ENCODE data around the gene ROBO2. TPM values are rescaled to one million over a fixed set of nuclear protein-coding genes. Genes with fewer than 3 reads are reported as not detected.

ROBO2 gene
- total RNA-seq, 2 donors from 2014 or later, result 2.5 to 2.9 TPM

GRCh38 chr3:77602722-77603121, 562.8 kb downstream of the ROBO2 start:
- Mint-ChIP-seq H3K27me3 (ENCODE audit: insufficient read depth) (no peaks in the 10 kb centered on the region), H3K4me3 (no peak overlapping the region), H3K4me1 (peaks cover 3% of the 10 kb centered on the region), H3K27ac (no peak overlapping the region), H3K36me3 (ENCODE audit: low read depth) (no peaks in the 10 kb centered on the region), H3K9me3 (no peaks in the 10 kb centered on the region)
- WGBS, 2 experiments (ENCODE audit: insufficient coverage in 1 of 2, insufficient read length in 1 of 2), result 94 to 98% methylated on average over 2 to 3 of the region's 3 CpGs
- Histone ChIP-seq H3K4me1 (ENCODE audit: control insufficient read depth, insufficient read depth, low read length) (no peaks in the 10 kb centered on the region), H3K36me3 (ENCODE audit: control insufficient read depth, insufficient read depth, low read length) (no peaks in the 10 kb centered on the region), H3K27me3 (ENCODE audit: control insufficient read depth, insufficient read depth, low read length, poor library complexity, severe bottlenecking) (no peaks in the 10 kb centered on the region), H3K9ac (ENCODE audit: extremely low read depth, low read length, poor library complexity, severe bottlenecking) (no peak overlapping the region), H3K27ac (ENCODE audit: low read depth, low read length) (no peak overlapping the region), H3K4me3 (ENCODE audit: low read length) (no peak overlapping the region), H3K9me3 (ENCODE audit: control insufficient read depth, low read length) (no peaks in the 10 kb centered on the region)
- DNase-seq, result no peak
- no peak for TF ChIP-seq CTCF (conservative IDR thresholded peaks at IDR 0.05)

GRCh38 chr3:77605308-77605707, 565.4 kb downstream of the ROBO2 start:
- 90% methylated on average over 2 of the region's 2 CpGs; no CpG with 5 or more reads in 1 of the 2 experiments for WGBS, 2 experiments (ENCODE audit: insufficient coverage in 1 of 2, insufficient read length in 1 of 2)
- Mint-ChIP-seq H3K27me3 (ENCODE audit: insufficient read depth) (no peaks in the 10 kb centered on the region), H3K27ac (no peak overlapping the region), H3K4me3 (no peak overlapping the region), H3K4me1 (peaks cover 3% of the 10 kb centered on the region), H3K36me3 (ENCODE audit: low read depth) (no peaks in the 10 kb centered on the region), H3K9me3 (no peaks in the 10 kb centered on the region)
- no peaks in the 10 kb centered on the region for H3K36me3 ChIP-seq (ENCODE audit: control insufficient read depth, insufficient read depth, low read length)
- H3K9me3 ChIP-seq (ENCODE audit: control insufficient read depth, low read length), result no peaks in the 10 kb centered on the region
- H3K27ac ChIP-seq (ENCODE audit: low read depth, low read length), result no peak overlapping the region
- H3K4me3 ChIP-seq (ENCODE audit: low read length), result no peak overlapping the region
- TF ChIP-seq CTCF (conservative IDR thresholded peaks at IDR 0.05), result no peak
- H3K9ac ChIP-seq (ENCODE audit: extremely low read depth, low read length, poor library complexity, severe bottlenecking), result no peak overlapping the region
- H3K4me1 ChIP-seq (ENCODE audit: control insufficient read depth, insufficient read depth, low read length), result no peaks in the 10 kb centered on the region
- H3K27me3 ChIP-seq (ENCODE audit: control insufficient read depth, insufficient read depth, low read length, poor library complexity, severe bottlenecking), result no peaks in the 10 kb centered on the region
- no peak for DNase-seq

- Histone ChIP-seq H3K27me3 (ENCODE audit: control insufficient read depth, insufficient read depth, low read length, poor library complexity, severe bottlenecking) (no peaks in the 10 kb centered on the region), H3K27ac (ENCODE audit: low read depth, low read length) (no peak overlapping the region), H3K36me3 (ENCODE audit: control insufficient read depth, insufficient read depth, low read length) (no peaks in the 10 kb centered on the region), H3K4me1 (ENCODE audit: control insufficient read depth, insufficient read depth, low read length) (no peaks in the 10 kb centered on the region), H3K9me3 (ENCODE audit: control insufficient read depth, low read length) (no peaks in the 10 kb centered on the region), H3K9ac (ENCODE audit: extremely low read depth, low read length, poor library complexity, severe bottlenecking) (no peak overlapping the region), H3K4me3 (ENCODE audit: low read length) (no peak overlapping the region)
- Mint-ChIP-seq H3K36me3 (ENCODE audit: low read depth) (no peaks in the 10 kb centered on the region), H3K27me3 (ENCODE audit: insufficient read depth) (no peaks in the 10 kb centered on the region), H3K9me3 (no peaks in the 10 kb centered on the region), H3K4me1 (peaks cover 3% of the 10 kb centered on the region), H3K4me3 (no peak overlapping the region), H3K27ac (no peak overlapping the region)
- no peak for TF ChIP-seq CTCF (conservative IDR thresholded peaks at IDR 0.05)
- WGBS, 2 experiments (ENCODE audit: insufficient coverage in 1 of 2, insufficient read length in 1 of 2), result 83 to 94% methylated on average over 1 of the region's 1 CpG
- no peak for DNase-seq
These were observed 566.0 kb downstream of the ROBO2 start for GRCh38 chr3:77605865-77606264.
